AG04449 (cell line): ENCODE data around the gene ELMO2.

Source experiments
- CTCF ChIA-PET: fragments of 350-600 bp; formaldehyde crosslinking; extraction: SDS; loops from one replicate; lab custom pipeline; 2021; ENCODE audit warnings: antibody characterized with exemption; lab: Yijun Ruan, JAX
- POLR2A ChIA-PET: fragments of 400-600, 350-600 bp; formaldehyde crosslinking; extraction: SDS; loops from one replicate; lab custom pipeline; 2020; ENCODE audit warnings: antibody characterized with exemption, inconsistent platforms; lab: Yijun Ruan, JAX
- DNase-seq: peaks from one replicate; pipeline ENCODE4 v3.0.0-alpha.2; 2010; ENCODE audit warnings: low read depth, low spot score
- H3K4me3 ChIP-seq: 2 replicates; pipeline ENCODE4 v1.5.1; 2011; ENCODE audit warnings: low read depth, mild to moderate bottlenecking, control low read depth, low read length
- TF ChIP-seq, protein P1 (sequence below): IDR thresholded peaks from one replicate; pipeline ENCODE4 v1.5.1; 2011; ENCODE audit warnings: mild to moderate bottlenecking, moderate library complexity, low read length, control low read depth, inconsistent platforms; ENCODE audit not compliant: insufficient read depth; ENCODE audit errors: missing control alignments

ELMO2 gene

DNA sequence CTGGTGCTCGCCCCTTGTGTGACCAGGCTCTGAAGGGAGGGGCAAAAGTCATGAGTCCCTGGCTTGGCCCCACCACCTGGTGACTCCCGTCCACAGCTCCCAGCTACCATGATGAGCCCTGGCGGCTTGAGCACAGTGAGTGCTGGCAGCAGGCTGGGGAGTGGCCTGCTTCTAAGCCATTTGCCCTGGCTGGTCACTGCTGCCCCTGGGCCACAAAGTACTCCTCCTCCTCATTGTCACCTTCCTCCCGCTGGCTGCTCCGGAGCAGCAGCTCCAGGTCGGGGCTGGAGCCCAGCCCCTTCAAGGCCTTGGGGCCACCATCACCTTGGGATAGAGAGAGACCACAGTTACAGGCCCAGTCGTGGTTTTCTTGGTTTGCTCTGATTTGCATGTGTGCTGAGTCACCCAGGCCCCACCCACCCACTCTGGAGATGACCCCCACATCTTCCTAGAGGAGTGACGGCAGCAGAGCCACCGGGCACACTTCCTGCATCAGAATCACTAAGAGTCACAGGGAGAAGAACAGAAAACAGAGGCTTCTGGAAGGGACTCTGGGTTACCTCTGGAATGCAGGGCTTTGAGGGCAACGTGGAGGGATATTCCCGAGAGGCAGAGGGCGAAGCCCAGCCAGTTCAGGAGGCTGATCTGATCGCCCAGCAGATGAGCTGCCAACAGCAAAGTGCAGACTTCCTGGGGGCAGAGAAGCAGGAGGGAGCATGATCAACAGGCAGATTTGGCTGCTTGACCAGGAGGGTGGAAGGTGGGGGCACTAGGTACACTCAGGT, 56.0 kb downstream of the ELMO2 start:
- ChIA-PET POLR2A (no interaction called here), CTCF (interaction anchor here (1.0 to 5.3 kb wide), 13 partner anchors 11 to 380 kb away, joined by 3 to 67 read pairs (median 10); partner anchors contain the start of gene ELMO2)
- peak; percentile 45 for DNase-seq
- no peak overlapping the region; the same call in 1 of the 2 replicates for H3K4me3 ChIP-seq
- TF ChIP-seq, protein P1, sequence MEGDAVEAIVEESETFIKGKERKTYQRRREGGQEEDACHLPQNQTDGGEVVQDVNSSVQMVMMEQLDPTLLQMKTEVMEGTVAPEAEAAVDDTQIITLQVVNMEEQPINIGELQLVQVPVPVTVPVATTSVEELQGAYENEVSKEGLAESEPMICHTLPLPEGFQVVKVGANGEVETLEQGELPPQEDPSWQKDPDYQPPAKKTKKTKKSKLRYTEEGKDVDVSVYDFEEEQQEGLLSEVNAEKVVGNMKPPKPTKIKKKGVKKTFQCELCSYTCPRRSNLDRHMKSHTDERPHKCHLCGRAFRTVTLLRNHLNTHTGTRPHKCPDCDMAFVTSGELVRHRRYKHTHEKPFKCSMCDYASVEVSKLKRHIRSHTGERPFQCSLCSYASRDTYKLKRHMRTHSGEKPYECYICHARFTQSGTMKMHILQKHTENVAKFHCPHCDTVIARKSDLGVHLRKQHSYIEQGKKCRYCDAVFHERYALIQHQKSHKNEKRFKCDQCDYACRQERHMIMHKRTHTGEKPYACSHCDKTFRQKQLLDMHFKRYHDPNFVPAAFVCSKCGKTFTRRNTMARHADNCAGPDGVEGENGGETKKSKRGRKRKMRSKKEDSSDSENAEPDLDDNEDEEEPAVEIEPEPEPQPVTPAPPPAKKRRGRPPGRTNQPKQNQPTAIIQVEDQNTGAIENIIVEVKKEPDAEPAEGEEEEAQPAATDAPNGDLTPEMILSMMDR = no peak

DNA sequence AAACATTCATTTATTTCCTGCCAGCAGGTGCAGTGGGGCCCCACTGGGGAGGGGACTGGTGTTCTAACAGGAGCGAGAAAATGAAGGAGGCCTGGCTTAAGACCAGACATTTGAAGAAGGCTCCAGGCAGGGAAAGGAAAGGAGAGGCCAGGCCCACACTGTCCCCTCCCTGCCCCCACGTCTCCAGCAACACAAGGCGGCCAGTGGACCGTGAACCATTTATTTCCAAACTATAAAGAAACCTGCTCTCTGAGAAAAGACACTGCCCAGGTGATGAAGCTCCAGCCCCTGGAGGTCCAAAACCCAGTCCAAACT, 56.7 kb downstream of the ELMO2 start:
- no peak overlapping the region for H3K4me3 ChIP-seq
- CTCF ChIA-PET = interaction anchor here (1.0 to 5.3 kb wide), 21 partner anchors 11 to 525 kb away, joined by 3 to 67 read pairs (median 8); partner anchors contain the start of gene ELMO2
- POLR2A ChIA-PET = no interaction called here
- TF ChIP-seq, protein P1 = no peak
- no peak for DNase-seq

DNA sequence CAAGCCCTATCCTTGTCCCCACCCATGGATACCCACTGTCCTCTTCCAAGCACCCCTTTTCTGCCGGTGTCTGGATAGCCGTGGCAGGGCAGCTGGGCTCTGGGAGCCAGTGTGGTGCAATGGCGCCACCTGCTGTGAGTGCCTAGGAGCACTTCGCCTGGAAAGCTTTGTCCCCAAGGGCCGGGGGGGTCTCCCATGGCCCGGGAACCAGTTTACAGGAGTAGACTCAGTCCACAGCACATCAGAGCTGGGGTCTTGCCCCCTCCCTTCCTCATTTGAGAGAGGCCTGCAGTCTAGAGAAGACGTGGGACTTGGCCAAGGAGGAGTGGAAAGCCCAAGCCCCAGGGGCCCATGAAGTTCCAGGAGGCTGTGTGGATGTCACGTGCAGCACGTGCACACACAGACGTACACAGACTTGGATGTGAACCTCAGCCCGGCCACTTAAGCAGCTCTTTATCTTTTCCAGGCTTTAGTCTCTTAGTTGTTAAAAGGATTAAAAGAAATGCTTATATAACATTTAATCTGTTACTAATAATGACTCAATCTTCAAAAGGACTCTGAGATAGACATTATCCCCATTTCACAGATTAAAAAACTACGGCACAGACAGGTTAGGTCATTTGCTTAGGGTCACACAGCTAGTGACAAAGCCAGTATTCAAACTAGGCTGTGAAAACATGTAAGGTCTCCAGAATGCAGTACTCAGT, 57.2 kb downstream of the ELMO2 start:
- ChIA-PET CTCF (interaction anchor here (0.7 to 5.3 kb wide), 30 partner anchors 10 to 525 kb away, joined by 3 to 67 read pairs (median 4); partner anchors contain the start of genes ELMO2 and TP53RK), POLR2A (interaction anchor here (0.6 kb wide), 2 partner anchors 15 to 149 kb away, joined by 3 to 4 read pairs; no protein-coding TSS in a partner anchor)
- TF ChIP-seq, protein P1 = peak; percentile 73
- H3K4me3 ChIP-seq = no peak overlapping the region
- DNase-seq = no peak

DNA sequence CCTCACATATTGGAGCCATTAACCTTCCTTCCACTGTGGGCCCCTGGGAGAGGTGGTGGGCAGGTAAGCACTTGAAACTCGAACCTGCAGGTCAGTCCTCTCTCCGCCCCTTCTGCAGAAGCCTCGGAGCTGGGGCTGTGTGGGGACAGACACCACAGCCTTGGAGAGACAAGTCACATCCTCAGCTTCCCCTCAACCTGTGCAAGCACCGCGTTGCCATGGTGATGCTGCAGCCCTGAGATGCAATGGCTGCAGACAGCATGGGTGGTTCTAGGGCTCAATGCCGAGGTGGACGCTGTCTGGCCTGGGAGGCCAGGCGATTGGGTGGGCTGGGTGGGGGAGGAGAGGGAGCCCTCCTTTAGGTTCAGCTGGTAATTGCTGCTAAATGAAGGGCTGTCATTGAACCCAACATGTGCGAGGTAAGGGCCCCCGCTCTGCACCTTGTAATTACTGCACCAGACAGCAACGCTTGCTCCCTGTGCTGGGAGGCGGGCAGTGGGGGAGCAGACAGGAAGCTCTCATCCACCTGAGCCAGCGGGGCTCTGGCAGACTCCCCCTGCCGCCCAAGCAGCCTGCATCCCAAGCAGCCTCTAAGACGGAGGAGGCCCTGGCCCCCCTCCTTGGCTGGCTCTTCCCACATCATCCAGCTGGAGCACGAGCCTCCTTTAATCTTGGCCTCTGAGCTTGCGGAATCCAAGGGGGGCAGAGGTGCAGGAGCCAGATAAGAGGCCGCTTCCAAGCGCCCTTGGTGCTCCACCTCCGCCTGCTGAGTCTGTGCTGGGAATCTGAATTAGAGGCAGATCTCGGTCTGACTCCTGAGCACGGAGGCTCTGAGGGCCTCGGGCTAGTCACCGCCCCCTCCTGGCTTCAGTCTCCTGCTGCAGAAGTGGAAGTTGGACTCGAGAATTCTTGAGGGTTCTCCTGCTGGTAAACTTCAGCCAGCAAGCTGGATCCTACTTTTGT, 58.3 kb downstream of the ELMO2 start:
- CTCF ChIA-PET = interaction anchor here (0.8 to 5.3 kb wide), 26 partner anchors 9 to 524 kb away, joined by 3 to 67 read pairs (median 6); partner anchors contain the start of gene ELMO2
- no peak overlapping the region for H3K4me3 ChIP-seq
- POLR2A ChIA-PET = interaction anchor here (0.7 to 0.9 kb wide), 2 partner anchors 14 to 16 kb away, joined by 3 read pairs; no protein-coding TSS in a partner anchor
- TF ChIP-seq, protein P1 = peak; percentile 39
- DNase-seq = no peak

DNA sequence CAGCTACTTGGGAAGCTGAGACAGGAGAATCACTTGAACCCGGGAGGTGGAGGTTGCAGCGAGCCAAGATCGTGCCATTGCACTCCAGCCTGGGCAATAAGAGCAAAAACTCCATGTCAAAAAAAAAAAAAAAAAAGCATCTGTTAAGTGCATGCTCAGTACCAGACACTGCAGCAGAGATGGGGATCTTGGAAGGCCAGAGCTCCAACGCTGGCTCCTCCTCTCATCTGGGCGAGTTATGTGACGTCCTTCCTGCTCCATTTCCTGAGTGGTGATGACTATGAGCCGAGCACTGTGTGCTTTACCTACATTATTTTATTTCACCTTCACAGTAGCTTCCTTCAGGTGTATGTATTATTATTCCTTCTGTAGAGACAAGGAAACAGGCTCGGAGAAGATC, 59.6 kb downstream of the ELMO2 start:
- no peak for DNase-seq
- TF ChIP-seq, protein P1 = no peak
- ChIA-PET POLR2A (interaction anchor here (0.9 kb wide), 1 partner anchor 40 kb away, joined by 3 read pairs; no protein-coding TSS in a partner anchor), CTCF (interaction anchor here (0.9 to 5.3 kb wide), 4 partner anchors 11 to 333 kb away, joined by 3 to 67 read pairs (median 4); no protein-coding TSS in a partner anchor)
- H3K4me3 ChIP-seq = no peak overlapping the region
